ENCODE results near the gene AURKA.
"Not testable (repeated sequence)": the region's sequence is repeated elsewhere in the genome, so short reads cannot be mapped to it uniquely, and the experiment has no call there.

AURKA gene

GRCh38 chr20:56391596-56392131 lies 351 bp downstream of the AURKA start:
- in situ Hi-C loops (cut with MboI; ENCODE audit: low sequenced_read_pairs): no loop called here

DNA sequence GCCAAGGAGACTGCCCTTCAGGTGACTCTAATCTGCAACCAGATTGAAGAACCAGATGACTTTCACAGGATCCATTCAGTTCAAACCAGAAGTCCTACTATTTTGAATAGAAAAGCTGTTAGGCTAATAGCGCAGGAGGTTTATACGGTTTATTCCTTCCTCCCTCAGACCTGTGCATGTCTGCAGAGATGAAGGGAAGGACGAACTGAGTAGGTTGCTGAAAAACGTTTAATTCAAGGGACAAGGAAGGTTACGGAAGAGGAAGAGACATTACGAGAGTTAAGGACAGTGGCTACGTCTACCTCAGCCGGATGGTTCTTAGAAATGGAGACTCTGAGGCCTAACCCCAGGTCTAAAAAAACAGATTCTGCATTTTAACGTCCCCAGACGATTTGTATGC lies 978 bp downstream of the AURKA start:
- in situ Hi-C loops (cut with MboI; ENCODE audit: low sequenced_read_pairs): no loop called here

- in situ Hi-C loops (cut with MboI; ENCODE audit: low sequenced_read_pairs): not testable (repeated sequence)
These were observed 1.6 kb downstream of the AURKA start for GRCh38 chr20:56390396-56390795.

DNA sequence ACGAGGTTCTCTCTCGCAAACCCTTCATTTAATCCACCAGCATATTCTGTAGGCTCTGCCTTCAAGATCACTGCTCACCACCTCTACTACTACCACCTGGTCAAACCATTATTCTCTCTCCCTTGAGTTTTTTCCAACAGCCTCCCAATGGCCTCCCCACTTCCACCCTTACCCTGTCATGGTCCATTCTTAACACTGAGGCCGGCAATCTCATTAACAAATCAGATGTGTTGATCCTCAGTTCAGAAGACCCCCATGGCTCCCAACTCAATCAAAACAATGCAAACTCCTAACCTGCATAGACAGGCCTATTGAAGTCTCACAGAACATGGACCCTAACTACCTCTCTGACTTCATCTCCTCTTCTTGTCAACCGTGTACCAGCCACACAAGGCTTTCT lies 2.2 kb downstream of the AURKA start:
- in situ Hi-C loops (cut with MboI; ENCODE audit: low sequenced_read_pairs): no loop called here

- in situ Hi-C loops (cut with MboI; ENCODE audit: low sequenced_read_pairs): no loop called here
These were observed 3.1 kb downstream of the AURKA start for GRCh38 chr20:56388882-56389281.

GRCh38 chr20:56386219-56386618 lies 5.8 kb downstream of the AURKA start:
- in situ Hi-C loops (cut with MboI; ENCODE audit: low sequenced_read_pairs): no loop called here

- in situ Hi-C loops (cut with MboI; ENCODE audit: low sequenced_read_pairs): no loop called here
These were observed 6.9 kb downstream of the AURKA start for GRCh38 chr20:56385130-56385529.

DNA sequence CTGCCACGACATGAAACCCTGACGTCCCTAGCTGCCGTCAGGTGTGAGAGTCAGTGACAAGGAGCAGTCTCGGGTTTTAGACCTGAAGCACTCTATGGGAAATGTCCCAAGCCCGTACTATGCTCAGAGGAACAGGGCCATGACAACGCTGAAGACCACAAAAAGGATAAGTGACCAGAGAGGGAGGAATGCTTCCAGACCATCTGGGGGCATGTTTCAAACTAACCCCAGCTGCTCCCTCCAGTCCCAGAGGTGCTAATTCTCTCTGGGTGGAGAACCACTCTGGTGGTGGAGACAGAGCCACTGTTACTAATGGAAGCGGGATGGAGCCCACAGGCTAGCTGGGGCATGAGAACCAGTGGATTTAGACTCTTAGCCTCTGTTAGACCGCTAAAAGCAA lies 8.7 kb downstream of the AURKA start:
- in situ Hi-C loops (cut with MboI; ENCODE audit: low sequenced_read_pairs): no loop called here

GRCh38 chr20:56382696-56383095 lies 9.3 kb downstream of the AURKA start:
- in situ Hi-C loops (cut with MboI; ENCODE audit: low sequenced_read_pairs): no loop called here

DNA sequence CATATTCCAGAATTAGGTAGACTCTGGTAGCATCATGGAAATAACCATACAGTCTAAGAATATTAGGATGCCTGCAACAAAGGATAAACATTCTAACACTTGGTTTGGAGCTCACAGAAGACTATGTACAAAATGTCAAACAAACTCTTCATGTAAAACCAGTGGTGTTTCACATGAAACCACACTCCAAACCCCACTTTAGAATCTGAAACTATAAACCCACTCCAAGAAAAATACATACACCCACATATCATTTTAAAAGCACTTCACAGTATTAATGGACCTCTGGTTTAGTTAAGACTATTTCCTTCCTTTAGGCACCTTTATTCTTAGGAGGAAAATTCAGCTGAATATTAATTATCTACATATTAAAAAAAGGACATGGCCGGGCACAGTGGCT lies 10.5 kb downstream of the AURKA start:
- in situ Hi-C loops (cut with MboI; ENCODE audit: low sequenced_read_pairs): no loop called here

DNA sequence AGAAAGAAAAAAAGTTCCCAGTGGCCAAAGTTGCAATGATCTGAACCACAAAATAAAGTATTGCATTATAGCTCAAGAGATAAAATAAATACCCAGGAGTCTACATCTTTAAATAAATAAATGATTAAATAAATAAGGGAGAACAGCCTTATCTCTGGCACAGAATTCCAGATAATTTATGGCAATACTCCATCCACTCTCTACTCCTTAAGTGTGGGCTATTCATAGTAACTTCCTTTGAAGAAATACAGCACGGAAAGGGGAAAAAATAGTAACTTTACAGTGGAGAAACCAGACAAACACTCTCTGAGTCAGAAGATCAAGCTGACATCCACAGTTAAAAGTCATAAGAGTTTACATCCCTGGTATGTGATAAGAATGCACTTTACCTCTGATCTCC lies 11.6 kb downstream of the AURKA start:
- in situ Hi-C loops (cut with MboI; ENCODE audit: low sequenced_read_pairs): no loop called here

DNA sequence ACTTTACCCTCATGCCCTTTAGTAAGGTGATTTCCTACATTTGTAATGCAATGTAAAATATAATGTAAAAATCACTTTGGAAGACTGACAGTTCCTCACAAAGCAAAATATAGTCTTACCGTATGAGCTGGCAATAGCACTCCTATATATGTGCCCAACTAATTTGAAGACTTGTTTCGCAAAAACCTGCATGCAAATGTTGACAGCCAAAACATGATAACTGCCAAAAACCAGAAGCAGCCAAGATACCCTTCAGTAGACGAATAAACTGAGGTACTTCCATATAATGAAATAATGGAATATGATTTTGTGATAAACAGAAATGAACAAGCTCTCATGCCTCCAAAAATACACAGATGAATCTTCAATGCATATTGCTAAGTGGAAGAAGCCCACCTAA lies 13.6 kb downstream of the AURKA start:
- in situ Hi-C loops (cut with MboI; ENCODE audit: low sequenced_read_pairs): no loop called here

GRCh38 chr20:56376331-56376730 lies 15.7 kb downstream of the AURKA start:
- in situ Hi-C loops (cut with MboI; ENCODE audit: low sequenced_read_pairs): no loop called here

DNA sequence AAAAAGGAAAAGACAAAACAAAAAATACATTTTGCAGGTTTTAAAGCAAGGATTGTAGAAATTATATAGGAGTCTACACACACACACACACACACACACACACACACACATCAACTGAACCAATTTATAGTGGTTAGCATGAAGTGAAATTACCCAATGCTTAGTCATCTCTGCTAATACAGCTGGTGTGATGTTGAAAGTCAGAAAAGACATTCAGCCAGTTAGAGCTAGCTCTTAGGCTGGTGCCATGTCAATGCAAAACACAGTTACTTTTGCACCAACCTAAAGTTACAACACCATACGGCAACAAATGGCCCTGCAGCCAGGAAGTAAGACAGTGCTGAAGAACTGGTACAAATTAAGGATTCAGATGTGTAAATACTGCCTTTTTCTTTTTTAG lies 18.1 kb downstream of the AURKA start:
- in situ Hi-C loops (cut with MboI; ENCODE audit: low sequenced_read_pairs): no loop called here

DNA sequence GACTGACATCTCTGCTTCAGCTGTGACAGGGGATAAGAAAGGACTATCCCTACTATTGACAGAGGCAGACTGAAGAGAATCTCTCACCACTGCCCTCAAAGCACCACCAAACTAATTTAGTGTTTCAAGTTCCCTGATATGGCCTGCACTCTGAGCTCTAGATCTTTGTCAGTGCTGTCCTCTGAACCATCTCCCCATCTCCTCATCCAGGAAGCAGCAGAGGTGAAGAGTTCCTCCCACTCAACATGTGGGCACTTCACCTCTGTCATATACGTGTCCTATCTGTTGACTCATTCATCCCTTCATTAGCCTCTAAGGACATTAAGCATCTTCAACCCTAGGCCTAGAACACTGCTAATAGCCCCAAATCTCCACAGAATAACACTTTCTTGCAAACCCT lies 19.2 kb downstream of the AURKA start:
- in situ Hi-C loops (cut with MboI; ENCODE audit: low sequenced_read_pairs): no loop called here

- in situ Hi-C loops (cut with MboI; ENCODE audit: low sequenced_read_pairs): no loop called here
These were observed 20.0 kb downstream of the AURKA start for GRCh38 chr20:56371977-56372376.

DNA sequence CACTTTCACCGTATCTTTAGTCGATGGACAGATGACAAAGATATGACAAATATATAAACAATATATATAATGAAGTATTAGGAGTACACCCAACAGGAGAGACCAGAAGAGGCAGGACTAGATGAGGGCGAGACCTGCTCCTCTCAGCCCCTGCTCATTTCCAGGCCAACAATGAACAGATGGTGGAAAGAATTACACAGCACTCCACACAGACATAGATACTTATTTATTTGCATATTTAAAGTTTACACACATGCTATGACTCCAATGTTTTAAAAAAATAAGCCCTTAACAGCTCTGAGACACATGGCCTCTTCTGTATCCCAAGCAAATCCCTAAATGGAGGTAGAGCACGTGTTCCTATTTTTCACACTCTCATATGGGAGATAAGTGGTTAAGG lies 22.8 kb downstream of the AURKA start:
- in situ Hi-C loops (cut with MboI; ENCODE audit: low sequenced_read_pairs): no loop called here

DNA sequence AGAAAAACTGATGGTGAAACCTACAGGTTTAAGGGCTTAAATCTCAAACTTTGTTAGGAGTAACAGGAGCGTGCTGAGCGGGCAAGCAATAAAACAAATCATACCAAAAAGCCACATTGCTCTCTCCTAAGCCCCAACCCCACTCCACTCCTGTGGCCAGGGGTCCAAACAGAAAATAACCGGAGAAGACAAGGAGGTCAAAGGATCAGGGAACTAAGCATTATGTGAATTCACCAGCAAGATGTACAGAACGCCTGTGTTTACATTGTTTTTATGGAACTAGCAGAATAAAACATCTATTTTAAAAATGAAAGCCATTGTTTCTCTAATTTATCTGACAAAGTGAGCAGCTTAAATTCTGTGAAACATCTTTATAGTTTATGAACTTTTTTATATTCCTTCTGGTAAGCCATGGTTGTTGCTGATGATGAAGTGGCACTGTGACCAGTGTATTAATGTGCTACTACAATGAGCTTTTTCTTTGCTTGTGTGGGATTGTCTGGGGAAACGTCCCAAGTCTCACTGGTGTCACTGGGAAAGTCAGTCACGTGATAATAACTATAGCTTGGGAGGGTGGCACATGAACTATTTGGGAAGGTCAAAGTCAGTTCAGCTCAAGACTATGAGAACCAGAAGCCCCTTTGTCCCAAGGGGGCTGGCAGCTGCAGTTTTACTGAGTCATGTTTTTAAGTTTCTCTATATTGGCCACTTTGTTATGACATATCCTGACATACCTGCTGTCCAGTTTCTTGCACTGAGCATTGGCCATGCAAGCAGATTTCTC lies 23.5 kb downstream of the AURKA start:
- in situ Hi-C loops (cut with MboI; ENCODE audit: low sequenced_read_pairs): no loop called here

GRCh38 chr20:56363491-56363890 lies 28.5 kb downstream of the AURKA start:
- in situ Hi-C loops (cut with MboI; ENCODE audit: low sequenced_read_pairs): no loop called here

DNA sequence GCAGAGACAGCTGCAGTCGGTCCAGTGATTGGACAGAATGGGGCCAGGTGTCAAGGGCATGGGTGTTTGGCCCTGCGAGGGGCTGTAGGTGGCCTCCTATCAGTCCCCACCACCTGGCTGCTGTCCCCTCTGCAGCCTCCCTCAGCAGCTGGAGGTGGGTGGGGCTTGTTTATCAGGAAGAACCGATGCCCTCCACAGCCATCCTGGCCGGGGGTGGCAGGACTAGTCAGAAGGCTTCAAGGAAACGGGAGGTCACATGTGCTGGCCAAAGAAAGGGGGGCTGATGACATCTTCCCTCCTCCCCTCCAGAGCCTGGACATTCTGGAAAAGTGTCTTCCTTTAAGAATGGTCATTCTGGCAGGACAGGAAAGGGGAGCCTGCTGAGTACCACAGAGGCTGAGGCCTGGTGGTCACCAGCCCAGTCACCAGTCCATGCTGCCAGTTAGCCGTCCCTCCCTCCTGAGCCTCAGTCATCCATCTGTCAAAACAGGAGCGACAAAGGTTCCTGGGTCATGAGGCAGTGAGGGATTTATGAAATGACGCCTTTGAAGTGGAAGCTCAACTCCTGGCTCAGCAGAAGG lies 29.1 kb downstream of the AURKA start:
- in situ Hi-C loops (cut with MboI; ENCODE audit: low sequenced_read_pairs): no loop called here

- in situ Hi-C loops (cut with MboI; ENCODE audit: low sequenced_read_pairs): no loop called here
These were observed 30.1 kb downstream of the AURKA start for GRCh38 chr20:56361900-56362299.

DNA sequence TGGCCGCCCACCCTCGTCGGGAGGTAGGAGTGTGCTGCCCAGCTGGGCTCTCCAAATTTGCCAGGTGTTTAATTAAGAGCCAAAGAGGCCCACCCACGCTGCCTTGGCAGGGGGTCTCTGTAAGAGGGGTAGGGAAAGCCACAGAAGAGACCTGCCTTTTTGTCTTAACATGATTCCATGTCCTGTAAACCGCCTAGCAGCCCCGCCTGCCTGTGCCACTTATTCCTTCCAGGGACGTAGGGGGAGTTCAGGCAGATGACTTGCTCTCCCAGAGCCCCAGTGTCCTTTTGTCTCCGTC lies 31.2 kb downstream of the AURKA start:
- in situ Hi-C loops (cut with MboI; ENCODE audit: low sequenced_read_pairs): no loop called here

All from hTERT RPE-1 (cell line).